ENCODE data around the gene ECSIT.

The ECSIT gene

GRCh38 chr19:11457831-11458230, 71.1 kb downstream of the ECSIT start:
- Histone ChIP-seq H4K20me1 (ENCODE audit: insufficient read depth, low read length, poor library complexity, severe bottlenecking) (no peaks in the 10 kb centered on the region), H3K36me3 (ENCODE audit: insufficient read depth, low read length) (no peaks in the 10 kb centered on the region), H3F3A (ENCODE audit: low read depth) (no peaks in the 10 kb centered on the region), H3K79me2 (ENCODE audit: insufficient read depth, low read length) (no peaks in the 10 kb centered on the region), H3K9ac (ENCODE audit: low read depth, low read length, poor library complexity, severe bottlenecking) (no peak overlapping the region), H3K9me2 (replicated peaks; ENCODE audit: low read depth, low read length) (no peaks in the 10 kb centered on the region), H3K4me2 (ENCODE audit: low read depth, low read length, poor library complexity, severe bottlenecking) (no peak overlapping the region), H3K4me3 (ENCODE audit: low read length, poor library complexity, severe bottlenecking) (no peak overlapping the region), H3K4me1 (ENCODE audit: insufficient read depth, low read length, poor library complexity, severe bottlenecking) (no peaks in the 10 kb centered on the region), H3K27me3 (ENCODE audit: insufficient read depth, low read length, poor library complexity, severe bottlenecking) (no peaks in the 10 kb centered on the region), H3K9me3 (ENCODE audit: insufficient read depth, low read depth, low read length) (no peaks in the 10 kb centered on the region), H2AFZ (ENCODE audit: low read length) (no peak overlapping the region)
- no peak for TF ChIP-seq EZH2phosphoT487 (IDR thresholded peaks at IDR 0.05; ENCODE audit: borderline replicate concordance)
- no peak for TF ChIP-seq CTCF (conservative IDR thresholded peaks at IDR 0.05; ENCODE audit: low read length)

- no peaks in the 10 kb centered on the region for H3K4me1 ChIP-seq (ENCODE audit: insufficient read depth, low read length, poor library complexity, severe bottlenecking)
- TF ChIP-seq CTCF (conservative IDR thresholded peaks at IDR 0.05; ENCODE audit: low read length) (no peak), EZH2phosphoT487 (IDR thresholded peaks at IDR 0.05; ENCODE audit: borderline replicate concordance) (no peak)
- H3K27me3 ChIP-seq (ENCODE audit: insufficient read depth, low read length, poor library complexity, severe bottlenecking): no peaks in the 10 kb centered on the region
- no peaks in the 10 kb centered on the region for H3K9me3 ChIP-seq (ENCODE audit: insufficient read depth, low read depth, low read length)
- no peak overlapping the region for H3K9ac ChIP-seq (ENCODE audit: low read depth, low read length, poor library complexity, severe bottlenecking)
- H2AFZ ChIP-seq (ENCODE audit: low read length): no peak overlapping the region
- H3K79me2 ChIP-seq (ENCODE audit: insufficient read depth, low read length): no peaks in the 10 kb centered on the region
- no peak overlapping the region for H3K4me3 ChIP-seq (ENCODE audit: low read length, poor library complexity, severe bottlenecking)
- no peaks in the 10 kb centered on the region for H3K36me3 ChIP-seq (ENCODE audit: insufficient read depth, low read length)
- no peak overlapping the region for H3K4me2 ChIP-seq (ENCODE audit: low read depth, low read length, poor library complexity, severe bottlenecking)
- H4K20me1 ChIP-seq (ENCODE audit: insufficient read depth, low read length, poor library complexity, severe bottlenecking): no peaks in the 10 kb centered on the region
- H3K9me2 ChIP-seq (replicated peaks; ENCODE audit: low read depth, low read length): no peaks in the 10 kb centered on the region
- H3F3A ChIP-seq (ENCODE audit: low read depth): no peaks in the 10 kb centered on the region
Measured at GRCh38 chr19:11457115-11457514, 71.8 kb downstream of the ECSIT start.

- H3K9me2 ChIP-seq (replicated peaks; ENCODE audit: low read depth, low read length): no peaks in the 10 kb centered on the region
- no peaks in the 10 kb centered on the region for H3K79me2 ChIP-seq (ENCODE audit: insufficient read depth, low read length)
- no peak overlapping the region for H3K4me2 ChIP-seq (ENCODE audit: low read depth, low read length, poor library complexity, severe bottlenecking)
- no peaks in the 10 kb centered on the region for H3K36me3 ChIP-seq (ENCODE audit: insufficient read depth, low read length)
- no peak overlapping the region for H3K9ac ChIP-seq (ENCODE audit: low read depth, low read length, poor library complexity, severe bottlenecking)
- H3K9me3 ChIP-seq (ENCODE audit: insufficient read depth, low read depth, low read length): no peaks in the 10 kb centered on the region
- TF ChIP-seq EZH2phosphoT487 (IDR thresholded peaks at IDR 0.05; ENCODE audit: borderline replicate concordance): no peak
- H2AFZ ChIP-seq (ENCODE audit: low read length): no peak overlapping the region
- no peaks in the 10 kb centered on the region for H3F3A ChIP-seq (ENCODE audit: low read depth)
- H3K4me1 ChIP-seq (ENCODE audit: insufficient read depth, low read length, poor library complexity, severe bottlenecking): no peaks in the 10 kb centered on the region
- no peaks in the 10 kb centered on the region for H3K27me3 ChIP-seq (ENCODE audit: insufficient read depth, low read length, poor library complexity, severe bottlenecking)
- no peak overlapping the region for H3K4me3 ChIP-seq (ENCODE audit: low read length, poor library complexity, severe bottlenecking)
- no peaks in the 10 kb centered on the region for H4K20me1 ChIP-seq (ENCODE audit: insufficient read depth, low read length, poor library complexity, severe bottlenecking)
Measured at GRCh38 chr19:11456659-11457058, 72.3 kb downstream of the ECSIT start.

Measured in Loucy (cell line).